HAP-1 (cell line): Measurements from ENCODE around the gene RIPOR3.

ENCODE experiments used
- DNase-seq, 2 experiments: peaks; one replicate each; pipeline ENCODE4 v3.0.0-alpha.2; 2016 to 2020; ENCODE audit warnings: low spot score in 2 of 2
- H3K27me3 ChIP-seq: fragments of 250-450 bp; sonication (Bioruptor Pico); 2 replicates; pipeline ENCODE4 v1.5.1; 2020; ENCODE audit warnings: low read depth, mild to moderate bottlenecking, moderate library complexity
- H3K36me3 ChIP-seq: fragments of 250-450 bp; sonication (Bioruptor Pico); replicated peaks from 2 replicates; pipeline ENCODE4 v1.5.1; 2020; ENCODE audit warnings: mild to moderate bottlenecking
- H3K4me1 ChIP-seq: fragments of 250-450 bp; sonication (Bioruptor Pico); 2 replicates; pipeline ENCODE4 v1.5.1; 2020; ENCODE audit warnings: mild to moderate bottlenecking
- H3K4me3 ChIP-seq: fragments of 250-450 bp; sonication (Bioruptor Pico); 2 replicates; pipeline ENCODE4 v1.5.1; 2020; ENCODE audit warnings: mild to moderate bottlenecking, moderate library complexity
- H3K9me3 ChIP-seq: fragments of 250-450 bp; sonication (Bioruptor Pico); 2 replicates; pipeline ENCODE4 v1.5.1; 2020; ENCODE audit warnings: mild to moderate bottlenecking, moderate library complexity
- in situ Hi-C: fragments of 300-500 bp; cut with MboI; formaldehyde crosslinking; loops from 3 replicates; pipeline ENCODE4 v1.14.3; 2020; ENCODE audit warnings: low sequenced_read_pairs, inconsistent platforms, mixed read lengths

The RIPOR3 gene

DNA sequence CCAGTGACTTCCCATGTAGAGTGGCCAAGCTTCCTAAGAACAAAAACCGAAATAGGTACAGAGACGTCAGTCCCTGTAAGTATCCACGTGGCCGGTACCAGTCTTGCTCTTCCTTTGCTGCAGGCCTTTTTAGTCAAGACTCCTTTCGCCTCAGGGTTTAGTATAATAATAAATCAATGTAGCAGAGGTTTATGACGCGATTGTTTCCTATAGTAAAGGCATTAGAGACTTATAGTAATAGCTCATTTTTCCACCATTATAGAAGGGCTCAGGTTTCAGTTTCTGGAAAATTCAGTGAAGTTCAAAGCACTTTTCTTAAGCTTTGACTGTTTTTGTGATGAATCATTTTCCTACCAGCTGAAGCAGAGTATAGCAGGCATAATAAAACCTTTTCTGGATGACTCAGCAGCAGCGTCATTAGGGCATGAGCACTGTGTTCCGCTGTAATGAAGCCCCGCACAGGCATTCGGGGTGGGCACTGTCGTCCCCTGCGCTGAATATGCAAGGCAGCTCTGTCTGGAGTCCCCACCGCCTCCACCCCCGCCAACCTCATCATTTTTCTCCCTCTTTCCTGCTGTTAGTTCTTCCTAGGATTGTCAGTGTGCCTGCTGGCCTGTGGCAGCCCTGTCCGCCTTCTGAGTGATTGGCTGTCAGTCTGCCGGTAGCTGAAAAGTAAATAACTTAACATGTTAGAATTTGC, 129.8 kb downstream of the RIPOR3 start:
- DNase-seq: peak; percentile 18 to 40
- in situ Hi-C loops: no loop called here
- no peaks in the 10 kb centered on the region for H3K9me3 ChIP-seq
- H3K36me3 ChIP-seq: peaks cover 7% of the 10 kb centered on the region
- no peaks in the 10 kb centered on the region; the same call in 1 of the 2 replicates for H3K4me1 ChIP-seq
- no peaks in the 10 kb centered on the region for H3K27me3 ChIP-seq
- H3K4me3 ChIP-seq: no peak overlapping the region

DNA sequence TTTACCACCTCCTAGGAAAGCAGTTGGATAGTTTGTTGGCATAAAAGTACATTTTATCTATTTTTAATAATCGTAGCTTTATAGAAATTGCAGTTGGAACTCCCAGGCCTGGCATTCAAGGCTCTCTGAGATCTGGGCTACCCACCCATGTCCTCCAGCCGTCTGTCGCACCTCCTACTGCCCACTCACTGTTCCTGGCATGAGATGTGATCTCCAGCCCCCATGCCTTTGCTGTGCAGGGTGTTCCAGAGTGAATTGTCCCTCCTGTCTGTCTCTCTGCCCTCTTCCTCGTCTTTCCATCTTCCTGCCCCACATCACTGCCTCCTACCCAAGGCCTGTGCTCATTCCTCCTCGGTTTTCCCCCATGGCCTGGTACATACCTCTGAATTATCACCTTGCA, 130.5 kb downstream of the RIPOR3 start:
- no peaks in the 10 kb centered on the region for H3K27me3 ChIP-seq
- no peaks in the 10 kb centered on the region; the same call in 1 of the 2 replicates for H3K4me1 ChIP-seq
- no peaks in the 10 kb centered on the region for H3K9me3 ChIP-seq
- no peak overlapping the region for H3K4me3 ChIP-seq
- no peak for DNase-seq
- in situ Hi-C loops: no loop called here
- peaks cover 7% of the 10 kb centered on the region for H3K36me3 ChIP-seq

DNA sequence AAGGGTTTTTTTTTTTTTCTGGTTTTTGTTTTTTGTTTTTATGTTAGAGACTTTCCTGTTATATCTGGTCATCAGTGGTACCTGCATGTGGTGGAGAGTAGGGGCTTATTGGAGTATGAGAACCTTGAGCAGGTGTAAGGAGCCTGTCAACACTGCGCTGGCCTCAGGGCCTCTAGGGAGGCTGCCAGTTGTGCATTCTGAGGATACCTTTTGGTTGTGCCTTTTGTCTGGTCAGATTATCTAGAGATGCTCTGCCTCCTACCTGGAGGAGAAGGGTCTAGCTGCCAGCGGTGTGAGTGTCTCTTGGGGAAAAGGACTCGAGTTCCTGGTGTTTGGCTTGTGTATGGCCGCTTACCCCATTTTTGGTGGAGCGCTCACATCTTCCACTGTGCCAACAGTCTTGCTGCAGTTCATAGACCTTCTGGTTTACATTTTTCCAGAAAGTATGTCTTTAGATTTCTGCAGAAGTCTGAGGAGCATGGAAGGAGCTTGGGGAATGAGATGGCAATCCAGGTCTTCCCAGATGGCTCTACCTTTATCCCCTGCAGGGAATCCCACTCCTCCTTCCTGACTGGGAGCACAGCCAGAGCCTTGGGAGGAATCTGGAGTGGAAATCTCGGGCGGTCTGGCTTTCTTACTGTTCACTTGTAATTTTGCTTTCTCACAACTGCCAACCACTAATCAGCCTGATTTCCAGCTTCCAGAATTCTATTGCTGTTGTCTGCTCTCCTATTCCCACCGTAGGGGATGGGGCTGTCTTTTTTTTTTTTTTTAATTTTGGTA, 131.3 kb downstream of the RIPOR3 start:
- no peaks in the 10 kb centered on the region; the same call in 1 of the 2 replicates for H3K4me1 ChIP-seq

DNA sequence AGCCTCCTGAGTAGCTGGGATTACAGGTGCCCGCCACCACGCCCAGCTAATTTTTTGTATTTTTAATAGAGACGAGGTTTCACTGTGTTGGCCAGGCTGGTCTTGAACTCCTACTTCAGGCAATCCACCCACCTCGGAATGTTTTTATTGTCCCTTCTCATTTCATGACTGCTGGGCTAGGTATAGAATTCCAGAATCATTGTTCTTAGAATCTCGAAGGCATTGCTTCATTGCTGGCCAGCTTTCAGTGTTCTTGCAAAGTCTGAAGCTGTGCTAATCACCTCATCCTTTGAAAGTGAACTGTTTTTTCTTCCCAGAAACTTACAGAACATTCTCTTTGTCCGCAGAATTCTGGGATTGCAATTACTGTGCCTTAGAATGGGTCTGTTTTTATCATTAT, 132.2 kb downstream of the RIPOR3 start:
- Histone ChIP-seq H3K4me1 (no peaks in the 10 kb centered on the region; the same call in 1 of the 2 replicates), H3K9me3 (no peaks in the 10 kb centered on the region), H3K27me3 (no peaks in the 10 kb centered on the region), H3K4me3 (no peak overlapping the region), H3K36me3 (no peaks in the 10 kb centered on the region; the same call in none of the 2 replicates)
- in situ Hi-C loops: no loop called here
- DNase-seq: no peak

More for the DNA sequence above, 131.3 kb downstream of the RIPOR3 start:
- no peaks in the 10 kb centered on the region for H3K9me3 ChIP-seq
- H3K4me3 ChIP-seq: no peak overlapping the region
- no peaks in the 10 kb centered on the region for H3K27me3 ChIP-seq
- H3K36me3 ChIP-seq: peaks cover 5% of the 10 kb centered on the region
- no peak for DNase-seq
- in situ Hi-C loops: no loop called here

DNA sequence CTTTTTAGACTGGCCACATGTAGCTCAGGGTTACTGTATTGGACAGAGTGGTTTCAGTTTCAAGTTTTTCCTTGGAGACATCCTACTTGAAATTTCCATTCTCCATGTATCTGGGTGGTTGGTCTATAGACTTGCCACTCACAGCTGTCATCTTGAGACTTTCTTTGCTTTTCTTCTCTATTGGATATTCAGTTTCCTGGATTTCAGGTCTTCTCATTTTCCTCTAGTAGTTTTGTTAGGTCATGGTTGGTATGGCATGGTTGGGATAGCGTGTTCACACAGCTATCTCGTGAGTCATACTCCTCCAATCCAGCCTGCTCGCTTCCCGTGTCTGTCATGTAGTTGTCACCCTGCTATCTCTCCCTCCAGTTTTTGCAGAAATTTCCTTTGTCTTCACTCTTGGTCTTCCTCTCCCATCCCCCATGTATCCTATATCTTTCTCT, 132.8 kb downstream of the RIPOR3 start:
- no peaks in the 10 kb centered on the region for H3K27me3 ChIP-seq
- no peaks in the 10 kb centered on the region for H3K9me3 ChIP-seq
- DNase-seq: no peak
- in situ Hi-C loops: no loop called here
- H3K36me3 ChIP-seq: no peaks in the 10 kb centered on the region; the same call in none of the 2 replicates
- H3K4me3 ChIP-seq: no peak overlapping the region
- no peaks in the 10 kb centered on the region; the same call in 1 of the 2 replicates for H3K4me1 ChIP-seq

DNA sequence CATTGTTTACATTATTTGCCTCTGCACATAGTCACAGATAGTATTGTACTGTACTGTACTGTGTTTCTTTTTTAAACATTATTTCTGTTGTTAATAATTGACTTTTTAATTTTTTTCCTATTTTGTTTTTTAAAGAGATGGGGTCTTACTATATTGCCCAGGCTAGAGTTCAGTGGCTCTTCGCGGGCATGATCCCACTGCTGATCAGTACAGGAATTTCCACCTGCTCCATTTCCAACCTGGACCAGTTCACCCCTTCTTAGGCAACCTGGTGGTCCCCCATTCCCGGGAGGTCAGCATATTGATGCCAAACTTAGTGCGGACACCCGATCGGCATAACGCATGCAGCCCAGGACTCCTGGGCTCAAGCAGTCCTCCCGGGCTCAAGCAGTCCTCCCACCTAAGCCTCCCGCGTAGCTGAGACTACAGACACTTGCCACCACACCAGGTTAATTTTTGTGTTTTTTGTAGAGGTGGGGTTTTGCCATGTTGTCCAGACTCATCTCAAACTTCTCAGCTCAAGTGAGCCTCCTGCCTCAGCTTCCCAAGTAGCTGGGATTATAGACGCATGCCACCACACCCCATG, 133.7 kb downstream of the RIPOR3 start:
- no peaks in the 10 kb centered on the region; the same call in 1 of the 2 replicates for H3K4me1 ChIP-seq
- no peaks in the 10 kb centered on the region for H3K27me3 ChIP-seq
- H3K36me3 ChIP-seq: no peaks in the 10 kb centered on the region; the same call in 1 of the 2 replicates
- in situ Hi-C loops: no loop called here
- H3K9me3 ChIP-seq: no peaks in the 10 kb centered on the region
- no peak overlapping the region for H3K4me3 ChIP-seq
- DNase-seq: no peak

GRCh38 chr20:50555662-50556061, 135.7 kb downstream of the RIPOR3 start:
- Histone ChIP-seq H3K4me1 (peaks cover 12% of the 10 kb centered on the region), H3K9me3 (no peaks in the 10 kb centered on the region), H3K36me3 (no peaks in the 10 kb centered on the region), H3K27me3 (no peaks in the 10 kb centered on the region), H3K4me3 (no peak overlapping the region)
- DNase-seq: no peak
- in situ Hi-C loops: no loop called here

DNA sequence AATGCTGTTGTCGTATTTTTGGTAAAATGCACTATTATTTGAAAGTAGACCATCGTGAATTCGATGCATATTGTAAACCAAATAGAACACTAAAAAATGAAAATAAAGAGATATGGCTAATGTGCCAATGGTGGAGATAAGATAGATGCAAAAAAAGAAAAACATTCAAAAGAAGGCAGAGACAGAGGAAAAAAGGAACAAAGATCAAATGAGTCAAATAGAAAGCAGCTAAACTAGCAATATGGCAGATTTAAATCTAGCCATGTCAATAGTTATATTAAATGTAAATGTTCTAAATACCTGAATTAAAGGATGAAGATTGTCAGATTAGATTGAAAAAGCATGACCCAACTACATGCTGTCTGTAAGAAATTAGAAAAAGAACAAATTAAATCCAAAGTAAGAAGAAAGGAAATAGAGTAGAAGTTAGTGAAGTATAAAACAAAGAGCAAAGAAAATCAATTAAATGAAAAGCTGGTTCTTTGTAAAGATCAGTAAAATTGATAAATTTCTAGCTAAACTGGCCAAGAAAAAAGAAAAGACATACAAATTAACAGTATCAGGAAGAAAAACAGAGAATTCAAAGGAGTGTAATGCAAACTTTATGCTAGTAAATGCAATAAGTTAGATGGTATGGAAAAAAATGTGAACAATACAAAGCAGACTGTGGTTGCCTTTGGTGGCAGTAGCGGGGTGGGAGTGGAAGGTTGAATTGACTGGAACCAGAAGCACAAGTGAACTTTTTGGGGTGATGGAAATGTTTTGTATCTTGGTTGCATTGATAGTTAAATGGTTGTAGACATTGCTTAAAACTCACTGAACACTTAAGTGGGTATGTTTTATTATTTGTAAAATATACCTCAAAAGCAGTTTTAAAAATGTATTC, 136.4 kb downstream of the RIPOR3 start:
- H3K4me3 ChIP-seq: no peak overlapping the region
- peaks cover 12% of the 10 kb centered on the region for H3K4me1 ChIP-seq
- H3K36me3 ChIP-seq: no peaks in the 10 kb centered on the region
- no peaks in the 10 kb centered on the region for H3K27me3 ChIP-seq
- in situ Hi-C loops: no loop called here
- H3K9me3 ChIP-seq: no peaks in the 10 kb centered on the region
- DNase-seq: no peak

GRCh38 chr20:50552979-50553378, 138.4 kb downstream of the RIPOR3 start:
- Histone ChIP-seq H3K27me3 (no peaks in the 10 kb centered on the region), H3K4me3 (no peak overlapping the region), H3K4me1 (peaks cover 12% of the 10 kb centered on the region), H3K36me3 (no peaks in the 10 kb centered on the region), H3K9me3 (no peaks in the 10 kb centered on the region)
- DNase-seq: no peak
- in situ Hi-C loops: no loop called here

DNA sequence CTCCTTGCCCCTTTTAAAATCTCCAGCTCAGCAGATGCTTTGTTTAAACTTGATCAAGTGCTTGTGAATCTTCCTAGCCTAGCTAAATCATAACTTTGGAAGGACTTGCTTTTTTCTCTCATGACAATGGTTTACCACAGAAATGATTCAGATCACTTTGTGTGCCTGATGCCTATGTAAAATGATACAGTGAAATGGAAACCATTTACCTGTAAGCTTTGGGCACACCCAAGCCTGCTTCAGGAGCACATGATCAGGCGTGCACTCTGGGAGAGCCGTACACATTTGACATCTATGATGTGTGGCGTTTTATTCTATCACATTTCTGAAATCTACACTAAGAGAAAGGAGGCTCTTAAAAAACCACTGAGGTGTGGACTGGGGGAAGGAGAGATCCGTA, 140.1 kb downstream of the RIPOR3 start:
- in situ Hi-C loops: no loop called here
- no peak for DNase-seq

GRCh38 chr20:50550531-50550930, 140.8 kb downstream of the RIPOR3 start:
- DNase-seq: no peak
- Histone ChIP-seq H3K4me1 (peaks cover 12% of the 10 kb centered on the region), H3K27me3 (no peaks in the 10 kb centered on the region), H3K9me3 (no peaks in the 10 kb centered on the region), H3K4me3 (no peak overlapping the region), H3K36me3 (no peaks in the 10 kb centered on the region)
- in situ Hi-C loops: no loop called here

More for the DNA sequence above, 140.1 kb downstream of the RIPOR3 start:
- no peaks in the 10 kb centered on the region for H3K27me3 ChIP-seq
- no peaks in the 10 kb centered on the region for H3K36me3 ChIP-seq
- H3K4me1 ChIP-seq: peaks cover 12% of the 10 kb centered on the region
- no peaks in the 10 kb centered on the region for H3K9me3 ChIP-seq
- no peak overlapping the region for H3K4me3 ChIP-seq

GRCh38 chr20:50548396-50548795, 142.9 kb downstream of the RIPOR3 start:
- Histone ChIP-seq H3K4me3 (no peak overlapping the region), H3K36me3 (no peaks in the 10 kb centered on the region), H3K4me1 (peaks cover 12% of the 10 kb centered on the region), H3K9me3 (no peaks in the 10 kb centered on the region), H3K27me3 (no peaks in the 10 kb centered on the region)
- in situ Hi-C loops: no loop called here
- no peak for DNase-seq

DNA sequence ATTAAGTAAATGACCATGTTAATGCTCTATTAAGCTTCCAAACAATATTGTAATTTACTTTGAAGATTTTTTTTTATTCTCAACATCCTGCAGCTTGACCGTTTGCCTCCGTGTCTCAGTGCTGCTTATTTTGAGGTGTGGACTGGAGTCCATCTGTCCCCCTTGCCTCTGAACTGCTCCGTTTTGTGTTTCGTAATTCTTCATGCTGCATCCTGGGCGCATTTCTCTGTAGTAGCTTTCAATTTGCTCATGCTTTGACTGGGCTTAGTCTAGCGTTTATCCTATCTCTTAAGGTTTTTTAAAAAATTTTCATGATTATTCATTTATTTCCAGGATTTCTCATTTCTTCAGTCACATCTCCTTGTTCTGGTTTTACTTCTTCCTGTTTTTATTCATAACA, 143.4 kb downstream of the RIPOR3 start:
- Histone ChIP-seq H3K27me3 (no peaks in the 10 kb centered on the region), H3K4me1 (peaks cover 12% of the 10 kb centered on the region), H3K36me3 (no peaks in the 10 kb centered on the region), H3K9me3 (no peaks in the 10 kb centered on the region), H3K4me3 (no peak overlapping the region)
- no peak for DNase-seq
- in situ Hi-C loops: no loop called here
